Trophoblast cell (in vitro differentiated cells and primary cell): ENCODE data around the gene NEUROG3.

Source experiments
- DNase-seq, 2 donors: peaks; one replicate each; pipeline ENCODE4 v3.0.0-alpha.2; 2016
- H2AFZ ChIP-seq: 2 replicates; pipeline ENCODE4 v1.6.1; 2013; ENCODE audit warnings: low read length, moderate library complexity, mild to moderate bottlenecking; ENCODE audit not compliant: insufficient read depth, poor library complexity
- H2AK5ac ChIP-seq: 2 replicates; pipeline ENCODE4 v1.6.1; 2013; ENCODE audit warnings: mild to moderate bottlenecking, low read length
- H2BK120ac ChIP-seq: 2 replicates; pipeline ENCODE4 v1.6.1; 2013; ENCODE audit warnings: low read length, mild to moderate bottlenecking, moderate library complexity; ENCODE audit not compliant: insufficient read depth, poor library complexity
- H2BK12ac ChIP-seq: 2 replicates; pipeline ENCODE4 v1.6.1; 2013; ENCODE audit warnings: mild to moderate bottlenecking, low read length, moderate library complexity
- H2BK5ac ChIP-seq: 2 replicates; pipeline ENCODE4 v1.6.1; 2013; ENCODE audit warnings: low read length, low read depth, moderate library complexity, mild to moderate bottlenecking; ENCODE audit not compliant: poor library complexity
- H3K14ac ChIP-seq: 2 replicates; pipeline ENCODE4 v1.6.1; 2013; ENCODE audit warnings: mild to moderate bottlenecking, low read length
- H3K18ac ChIP-seq: 2 replicates; pipeline ENCODE4 v1.6.1; 2013; ENCODE audit warnings: mild to moderate bottlenecking, low read length
- H3K23ac ChIP-seq: 2 replicates; pipeline ENCODE4 v1.6.1; 2013; ENCODE audit warnings: low read length
- H3K27ac ChIP-seq: 2 replicates; pipeline ENCODE4 v1.5.1; 2013; ENCODE audit warnings: low read depth, mild to moderate bottlenecking, inconsistent platforms, low read length, moderate library complexity
- H3K27me3 ChIP-seq: 2 replicates; pipeline ENCODE4 v1.6.1; 2013; ENCODE audit warnings: inconsistent platforms, mild to moderate bottlenecking, low read length, moderate library complexity; ENCODE audit not compliant: insufficient read depth
- H3K36me3 ChIP-seq, 2 experiments: 1 replicate in 1 of 2; 2 replicates in 1 of 2; pipeline ENCODE4 v1.6.1; 2013; ENCODE audit warnings: low read length in 2 of 2, mild to moderate bottlenecking in 2 of 2, moderate library complexity in 1 of 2; ENCODE audit not compliant: insufficient read depth in 2 of 2, control insufficient read depth in 1 of 2
- H3K4ac ChIP-seq: 2 replicates; pipeline ENCODE4 v1.6.1; 2013; ENCODE audit warnings: low read depth, mild to moderate bottlenecking, low read length, moderate library complexity
- H3K4me1 ChIP-seq, 2 experiments: 1 replicate in 1 of 2; 2 replicates in 1 of 2; pipeline ENCODE4 v1.6.1; 2013; ENCODE audit warnings: low read length in 2 of 2, mild to moderate bottlenecking in 2 of 2, moderate library complexity in 1 of 2; ENCODE audit not compliant: insufficient read depth in 2 of 2, control insufficient read depth in 1 of 2
- H3K4me2 ChIP-seq: 2 replicates; pipeline ENCODE4 v1.6.1; 2013; ENCODE audit warnings: inconsistent platforms, mild to moderate bottlenecking, low read length, moderate library complexity
- H3K4me3 ChIP-seq: 2 replicates; pipeline ENCODE4 v1.5.1; 2013; ENCODE audit warnings: mild to moderate bottlenecking, low read depth, low read length, inconsistent platforms
- H3K79me1 ChIP-seq: one replicate; pipeline ENCODE4 v1.6.1; 2013; ENCODE audit warnings: low read length
- H3K79me2 ChIP-seq: 2 replicates; pipeline ENCODE4 v1.6.1; 2013; ENCODE audit warnings: low read length, mild to moderate bottlenecking; ENCODE audit not compliant: control insufficient read depth, insufficient read depth, poor library complexity
- H3K9ac ChIP-seq: 2 replicates; pipeline ENCODE4 v1.6.1; 2013; ENCODE audit warnings: mild to moderate bottlenecking, low read length
- H3K9me3 ChIP-seq: 2 replicates; pipeline ENCODE4 v1.6.1; 2013; ENCODE audit warnings: low read depth, mild to moderate bottlenecking, control low read depth, inconsistent platforms, low read length; ENCODE audit not compliant: insufficient read depth
- H4K12ac ChIP-seq: 2 replicates; pipeline ENCODE4 v1.6.1; 2013; ENCODE audit warnings: low read depth, mild to moderate bottlenecking, low read length, moderate library complexity
- H4K8ac ChIP-seq: 2 replicates; pipeline ENCODE4 v1.6.1; 2013; ENCODE audit warnings: low read depth, mild to moderate bottlenecking, low read length, moderate library complexity
- H4K91ac ChIP-seq: one replicate; pipeline ENCODE4 v1.6.1; 2013; ENCODE audit warnings: low read depth, mild to moderate bottlenecking, low read length, moderate library complexity
- WGBS: extraction: QIAGEN DNeasy Blood & Tissue Kit; methylation state at CpG from one replicate; pipeline ENCODE4 v1.1.7; 2013; ENCODE audit warnings: missing lambda C conversion rate; ENCODE audit not compliant: insufficient read length, insufficient coverage; ENCODE audit errors: extremely low coverage; 5-methylcytosine and 5-hydroxymethylcytosine counted together

The NEUROG3 gene

DNA sequence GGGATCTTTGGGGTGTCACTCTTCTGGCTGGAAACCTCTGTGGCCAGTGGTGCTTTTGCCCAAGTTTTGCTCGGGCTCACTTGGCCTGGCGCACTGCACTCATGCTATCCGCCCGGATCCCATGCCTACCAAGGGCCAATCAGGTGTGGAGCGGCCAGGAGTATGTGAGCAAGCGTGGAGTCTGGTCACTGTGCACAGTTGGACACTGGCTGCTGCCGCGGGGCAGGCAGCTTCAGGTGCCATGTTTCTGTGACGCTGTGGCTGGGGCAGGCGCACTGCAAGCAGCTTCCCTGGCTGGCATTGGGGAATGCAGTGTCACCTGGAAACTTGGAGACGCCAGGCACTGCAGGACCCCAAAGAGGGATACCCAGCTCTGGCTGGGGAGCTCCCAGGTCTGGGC lies 45.3 kb downstream of the NEUROG3 start:
- Histone ChIP-seq H3K4me2 (no peak overlapping the region), H2BK5ac (no peak overlapping the region), H3K4me1 (no peaks in the 10 kb centered on the region), H3K27me3 (no peaks in the 10 kb centered on the region), H2AFZ (no peak overlapping the region), H3K36me3 (no peaks in the 10 kb centered on the region), H3K9ac (no peak overlapping the region), H4K12ac (no peak overlapping the region), H3K23ac (no peak overlapping the region), H3K27ac (no peak overlapping the region), H3K9me3 (peaks cover 2% of the 10 kb centered on the region), H3K4me3 (no peak overlapping the region), H4K91ac (no peak overlapping the region), H3K14ac (no peak overlapping the region), H3K79me2 (no peaks in the 10 kb centered on the region), H3K18ac (no peak overlapping the region), H3K79me1 (no peaks in the 10 kb centered on the region), H2BK120ac (no peak overlapping the region), H4K8ac (no peak overlapping the region), H3K4ac (no peak overlapping the region), H2BK12ac (no peak overlapping the region), H2AK5ac (no peak overlapping the region)
- DNase-seq, result no peak
- WGBS, result no CpG with 5 or more reads among the region's 11 CpGs
